ENCODE results near the gene PPP1R12B.
"Not testable (repeated sequence)": the region's sequence is repeated elsewhere in the genome, so short reads cannot be mapped to it uniquely, and the experiment has no call there.

Gene PPP1R12B

GRCh38 chr1:202638019-202638700 lies 289.7 kb downstream of the PPP1R12B start:
- DNase-seq: no peak

DNA sequence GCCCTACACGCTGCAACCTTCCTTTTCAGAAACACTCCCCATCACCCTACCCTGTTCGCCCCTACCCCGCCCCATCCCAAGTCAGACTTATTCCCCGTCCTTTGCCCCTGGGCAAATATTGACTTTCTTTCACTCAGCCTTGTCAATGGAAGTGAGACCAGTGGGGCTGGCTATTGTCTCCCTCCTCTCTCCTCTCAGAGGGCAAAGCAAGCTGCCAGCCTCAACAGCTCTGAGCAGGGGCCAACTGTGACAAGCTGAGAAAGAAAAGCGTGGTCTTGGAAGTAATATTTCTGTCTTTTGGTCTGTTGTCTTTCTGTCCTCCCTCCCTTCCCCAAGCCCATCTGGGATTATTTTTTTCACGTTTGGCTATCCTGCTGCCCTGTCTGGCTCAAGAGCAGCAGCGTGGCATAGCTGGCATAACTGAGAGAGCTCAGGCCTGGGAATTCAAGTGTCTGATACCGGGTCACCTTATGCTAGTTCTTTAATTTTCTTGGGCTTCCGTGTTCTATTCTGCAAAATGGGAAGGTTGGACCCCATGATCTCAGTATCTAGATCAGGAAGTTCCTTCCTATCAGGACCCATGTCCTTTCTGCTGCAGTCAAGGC lies 290.3 kb downstream of the PPP1R12B start:
- not testable (repeated sequence) for DNase-seq

DNA sequence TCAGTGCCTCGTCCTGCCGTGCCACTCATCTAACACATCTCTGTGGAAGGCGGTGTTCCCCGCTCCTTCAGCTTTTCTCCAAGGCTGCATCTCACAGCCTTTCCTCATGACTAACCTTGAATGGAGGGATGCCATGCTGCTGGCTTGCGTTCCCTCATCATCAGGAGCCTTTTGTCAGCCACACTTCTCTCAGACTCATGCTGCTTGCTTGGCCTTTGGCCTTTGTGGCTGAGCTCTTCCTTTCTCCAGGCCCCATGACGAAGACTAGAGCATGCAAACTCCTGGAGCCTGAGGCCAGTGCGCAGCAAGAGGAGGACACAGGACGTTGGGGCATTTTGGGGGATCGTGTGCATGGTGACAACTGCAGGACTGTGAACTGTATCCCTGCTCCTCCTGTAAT lies 291.0 kb downstream of the PPP1R12B start:
- DNase-seq: no peak

GRCh38 chr1:202642212-202642611 lies 293.7 kb downstream of the PPP1R12B start:
- no peak for DNase-seq

Measured in T-helper 1 cell (primary cell).